Heart left ventricle (tissue), 13 donors: ENCODE data around the gene ASRGL1.

Experiments used
- POLR2A ChIP-seq, 2 donors: fragments of 450-650 bp; IDR thresholded peaks; one replicate each; pipeline ENCODE4 v1.6.1; 2017; ENCODE audit warnings: antibody characterized with exemption in 2 of 2, mild to moderate bottlenecking in 2 of 2, moderate library complexity in 2 of 2
- TF ChIP-seq, protein P1 (sequence below), 12 donors: fragments of 200-600 bp; sonication (generic) in 4 of 12; IDR thresholded peaks; one replicate each; pipeline versions ENCODE4 v1.5.0 to v1.8.0; 2018 to 2022; ENCODE audit warnings: antibody characterized with exemption in 12 of 12, mild to moderate bottlenecking in 5 of 12
- donor health status: ischemic (EF 13 %, LVEDD 7.1; RV severe dilation, severe dysfunction).
- donor health status: DM: no; HTN: yes; CAD: no.
- donor health status: DM: no; HTN: no; CAD: no.
- donor health status: ischemic (EF 25% LVEDD 6.9; RV normal size, moderate dysfunction).
- donor health status: ischemic (EF 25% LVEDD 5.7; RV mildly dilated, moderate dysfunction).
- donor health status: ischemic (EF 35%, LVEDD 5.7; RV mildly dilated, moderate dysfunction).
- donor health status: nonischemic (EF 11% LVEDD 7.7; RV severe dilation, severe dysfunction).
- donor health status: DM: yes; HTN: yes; CAD: no.
- donor health status: PGD.
- donor health status: ischemic (EF 29% LVEDD 5.4; RV normal size, mild dysfunction).
- donor health status: nonischemic (EF 23%, LVEDD 6.1; RV moderate dilation, normal function).

DNA sequence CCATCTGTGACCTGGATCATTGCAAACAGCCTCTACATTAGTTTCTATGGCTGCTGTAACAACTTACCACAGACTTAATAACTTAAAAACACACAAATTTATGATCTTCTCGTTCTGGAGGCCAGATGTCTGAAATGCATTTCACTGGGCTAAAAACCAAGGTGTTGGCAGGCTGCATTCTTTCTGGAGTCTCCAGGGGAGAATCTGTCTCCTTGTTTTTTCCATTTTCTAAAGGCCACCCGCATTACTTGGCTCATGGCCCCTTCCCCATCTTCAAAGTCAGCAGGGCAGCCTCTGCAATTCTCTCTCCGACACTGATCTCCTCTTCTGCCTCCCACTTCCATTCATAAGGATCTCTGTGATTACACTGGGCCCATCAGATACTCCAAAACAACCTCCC lies 93.2 kb downstream of the ASRGL1 start:
- no peak for TF ChIP-seq POLR2A (IDR thresholded peaks at IDR 0.05)
- TF ChIP-seq, protein P1, sequence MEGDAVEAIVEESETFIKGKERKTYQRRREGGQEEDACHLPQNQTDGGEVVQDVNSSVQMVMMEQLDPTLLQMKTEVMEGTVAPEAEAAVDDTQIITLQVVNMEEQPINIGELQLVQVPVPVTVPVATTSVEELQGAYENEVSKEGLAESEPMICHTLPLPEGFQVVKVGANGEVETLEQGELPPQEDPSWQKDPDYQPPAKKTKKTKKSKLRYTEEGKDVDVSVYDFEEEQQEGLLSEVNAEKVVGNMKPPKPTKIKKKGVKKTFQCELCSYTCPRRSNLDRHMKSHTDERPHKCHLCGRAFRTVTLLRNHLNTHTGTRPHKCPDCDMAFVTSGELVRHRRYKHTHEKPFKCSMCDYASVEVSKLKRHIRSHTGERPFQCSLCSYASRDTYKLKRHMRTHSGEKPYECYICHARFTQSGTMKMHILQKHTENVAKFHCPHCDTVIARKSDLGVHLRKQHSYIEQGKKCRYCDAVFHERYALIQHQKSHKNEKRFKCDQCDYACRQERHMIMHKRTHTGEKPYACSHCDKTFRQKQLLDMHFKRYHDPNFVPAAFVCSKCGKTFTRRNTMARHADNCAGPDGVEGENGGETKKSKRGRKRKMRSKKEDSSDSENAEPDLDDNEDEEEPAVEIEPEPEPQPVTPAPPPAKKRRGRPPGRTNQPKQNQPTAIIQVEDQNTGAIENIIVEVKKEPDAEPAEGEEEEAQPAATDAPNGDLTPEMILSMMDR (IDR thresholded peaks at IDR 0.05) = no peak
